Endothelial cell of umbilical vein (primary cell): ENCODE measurements around the gene FHIP1B.

Experiments used
- CTCF ChIP-seq, 2 donors: IDR thresholded peaks; 1 replicate in 1 of 2; 2 replicates in 1 of 2; pipeline ENCODE4 v1.5.1; 2011; ENCODE audit warnings: low read length in 2 of 2, mild to moderate bottlenecking in 2 of 2, moderate library complexity in 2 of 2, control low read depth in 1 of 2, inconsistent platforms in 1 of 2, low read depth in 1 of 2; ENCODE audit not compliant: insufficient read depth in 1 of 2; ENCODE audit errors: extremely low read depth in 1 of 2
- EZH2 ChIP-seq: IDR thresholded peaks from 2 replicates; pipeline ENCODE4 v1.6.1; 2012; ENCODE audit warnings: borderline replicate concordance, low read depth, mild to moderate bottlenecking, moderate library complexity, low read length, inconsistent platforms; ENCODE audit not compliant: severe bottlenecking
- JUN ChIP-seq: IDR thresholded peaks from 2 replicates; pipeline ENCODE4 v1.6.1; 2011; ENCODE audit warnings: borderline replicate concordance, low read depth; ENCODE audit not compliant: insufficient read length, insufficient read depth
- MAX ChIP-seq: IDR thresholded peaks from 2 replicates; pipeline ENCODE4 v1.6.1; 2011; ENCODE audit not compliant: insufficient read depth, insufficient read length
- POLR2A ChIP-seq: IDR thresholded peaks from 2 replicates; pipeline ENCODE4 v1.6.1; 2012; ENCODE audit warnings: low read depth, mild to moderate bottlenecking, control low read depth, low read length
- POLR2AphosphoS5 ChIP-seq: IDR thresholded peaks from 2 replicates; pipeline ENCODE4 v1.6.1; 2012; ENCODE audit warnings: low read depth, mild to moderate bottlenecking, control low read depth, low read length, moderate library complexity; ENCODE audit not compliant: insufficient read depth

GRCh38 chr11:6216501-6216900 is 17.9 kb downstream of the FHIP1B start:
- no peak for TF ChIP-seq CTCF (IDR thresholded peaks at IDR 0.05; ENCODE audit: extremely low read depth in 1 of 2, insufficient read depth in 1 of 2, low read depth in 1 of 2, low read length in 2 of 2)
- TF ChIP-seq POLR2AphosphoS5 = no peak
- no peak for TF ChIP-seq JUN
- no peak for TF ChIP-seq POLR2A
- TF ChIP-seq EZH2 = no peak
- no peak for TF ChIP-seq MAX
